HEK293T (cell line): Measurements from ENCODE around the gene NEK1.

Source experiments
- LEF1 ChIP-seq: fragments of 450-650 bp; IDR thresholded peaks from 2 replicates; pipeline ENCODE4 v1.6.1; 2017; ENCODE audit warnings: mild to moderate bottlenecking, borderline replicate concordance
- SUZ12 ChIP-seq: fragments of 450-650 bp; IDR thresholded peaks from 2 replicates; pipeline ENCODE4 v1.6.1; 2016; ENCODE audit warnings: mild to moderate bottlenecking

GRCh38 chr4:169582203-169582602 is 30.2 kb downstream of the NEK1 start:
- TF ChIP-seq LEF1 (no peak), SUZ12 (no peak)
